GM18951 (cell line): Measurements from ENCODE around the gene KMT2E.
"Not testable (repeated sequence)": the region's sequence is repeated elsewhere in the genome, so short reads cannot be mapped to it uniquely, and the experiment has no call there.

Experiments used
- POLR2A ChIP-seq: IDR thresholded peaks from 4 replicates; pipeline ENCODE4 v1.6.1; 2011; ENCODE audit warnings: mild to moderate bottlenecking; ENCODE audit not compliant: insufficient read length, insufficient read depth; ENCODE audit errors: extremely low read depth
- in situ Hi-C: fragments of 300-500 bp; cut with MboI; formaldehyde crosslinking; loops from one replicate; pipeline ENCODE4 v1.12.0; 2022; ENCODE audit warnings: low sequenced_read_pairs, mixed read lengths, inconsistent platforms; ENCODE audit not compliant: unreplicated experiment

The KMT2E gene

DNA sequence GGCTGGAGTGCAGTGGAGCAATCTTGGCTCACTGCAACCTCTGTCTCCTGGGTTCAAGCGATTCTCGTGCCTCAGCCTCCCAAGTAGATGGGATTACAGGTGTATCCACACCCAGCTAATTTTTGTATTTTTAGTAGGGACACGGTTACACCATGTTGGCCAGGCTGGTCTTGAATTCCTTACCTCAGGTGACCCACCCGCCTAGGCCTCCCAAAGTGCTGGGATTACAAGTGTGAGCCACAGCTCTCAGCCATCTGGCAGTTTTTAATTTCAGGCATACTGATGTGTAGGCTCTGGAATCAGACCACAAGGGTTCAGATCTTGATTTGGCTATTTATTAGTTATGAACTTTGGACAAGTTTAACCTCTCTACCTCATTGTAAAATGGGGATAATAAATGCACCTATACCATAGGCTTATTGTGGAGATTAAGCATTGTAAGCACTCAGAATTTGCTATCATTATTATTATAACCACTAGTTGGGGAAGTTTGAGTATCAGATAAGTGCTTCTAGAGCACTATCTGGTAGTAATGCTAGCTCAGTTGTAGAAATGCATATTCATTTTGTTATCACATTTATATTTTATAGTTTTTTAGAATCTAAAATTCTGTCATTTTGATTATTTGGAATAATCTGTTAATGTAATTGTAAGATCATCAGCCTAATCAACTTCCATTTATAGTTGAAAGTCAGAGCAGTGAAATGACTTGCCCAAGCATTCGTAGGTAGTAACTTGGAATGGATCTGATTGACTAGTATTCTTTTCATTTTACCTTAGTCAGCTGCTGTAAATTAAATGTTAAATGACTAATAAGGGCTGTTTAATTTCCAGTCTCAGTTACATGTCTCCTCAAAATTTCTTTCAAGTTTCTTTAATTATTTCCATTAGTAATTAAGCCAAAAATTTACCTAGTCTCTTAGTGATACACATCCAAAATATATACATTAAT lies 22.5 kb downstream of the KMT2E start:
- TF ChIP-seq POLR2A: no peak
- in situ Hi-C loops: no loop called here

DNA sequence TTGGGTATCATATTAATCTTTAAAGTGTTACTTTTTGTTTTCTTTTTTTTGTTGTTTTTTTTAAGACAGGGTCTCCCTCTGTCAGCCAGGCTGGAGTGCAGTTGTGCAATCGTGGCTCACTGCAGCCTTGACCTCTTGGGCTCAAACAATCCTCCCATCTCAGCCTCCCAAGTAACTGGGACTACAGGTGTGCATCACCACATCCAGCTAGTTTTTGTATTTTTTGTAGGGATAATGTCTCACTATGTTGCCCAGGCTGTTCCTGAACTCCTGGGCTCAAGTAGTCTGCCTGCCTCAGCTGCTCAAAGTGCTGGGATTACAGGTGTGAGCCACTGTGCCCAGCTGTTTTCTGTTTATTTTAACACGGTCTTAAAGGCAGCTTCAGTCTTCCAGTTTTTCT lies 23.3 kb downstream of the KMT2E start:
- in situ Hi-C loops: no loop called here
- TF ChIP-seq POLR2A: no peak

GRCh38 chr7:105044449-105045070 lies 30.6 kb downstream of the KMT2E start:
- in situ Hi-C loops: no loop called here
- TF ChIP-seq POLR2A: no peak

DNA sequence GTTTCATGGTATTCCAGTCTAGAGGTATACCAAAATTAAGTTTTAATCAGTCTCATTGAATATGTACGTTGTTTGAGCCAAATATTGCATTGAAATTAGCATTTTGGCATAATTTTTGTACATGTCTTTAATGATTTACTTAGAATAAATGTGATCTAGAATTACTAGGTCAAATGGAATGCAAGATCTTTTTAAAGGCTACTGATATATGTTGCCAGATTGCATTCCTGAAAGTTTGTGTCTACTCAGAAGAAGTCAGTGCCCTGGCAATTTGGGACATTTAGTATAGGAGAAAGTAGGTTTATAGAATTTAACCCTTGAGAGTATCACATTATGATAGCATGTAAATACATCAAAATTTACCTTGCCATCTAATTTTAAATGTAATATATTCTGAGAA lies 32.4 kb downstream of the KMT2E start:
- TF ChIP-seq POLR2A: no peak
- in situ Hi-C loops: no loop called here

DNA sequence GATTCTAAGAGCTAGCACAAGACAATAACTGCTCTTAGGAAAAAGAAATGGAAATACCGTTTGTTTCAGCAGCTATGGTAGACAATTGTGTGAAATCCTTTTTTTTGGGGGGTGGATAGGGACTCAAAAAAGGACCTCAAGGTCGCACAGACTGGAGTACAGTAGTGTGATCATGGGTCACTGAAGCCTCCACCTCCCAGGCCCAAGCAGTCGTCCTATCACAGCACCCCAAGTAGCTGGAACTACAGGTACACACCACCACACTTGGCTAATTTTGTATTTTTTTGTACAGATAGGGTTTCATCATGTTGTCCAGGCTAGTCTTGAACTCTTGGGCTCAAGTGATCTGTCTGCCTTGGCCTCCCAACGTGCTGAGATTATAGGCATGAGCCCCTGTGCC lies 33.9 kb downstream of the KMT2E start:
- in situ Hi-C loops: no loop called here
- TF ChIP-seq POLR2A: no peak

- in situ Hi-C loops: no loop called here
- no peak for TF ChIP-seq POLR2A
These were observed 36.5 kb downstream of the KMT2E start for GRCh38 chr7:105050493-105050892.

GRCh38 chr7:105050899-105051298 lies 36.9 kb downstream of the KMT2E start:
- in situ Hi-C loops: not testable (repeated sequence)

- in situ Hi-C loops: no loop called here
- TF ChIP-seq POLR2A: no peak
These were observed 41.1 kb downstream of the KMT2E start for GRCh38 chr7:105055084-105055483.

DNA sequence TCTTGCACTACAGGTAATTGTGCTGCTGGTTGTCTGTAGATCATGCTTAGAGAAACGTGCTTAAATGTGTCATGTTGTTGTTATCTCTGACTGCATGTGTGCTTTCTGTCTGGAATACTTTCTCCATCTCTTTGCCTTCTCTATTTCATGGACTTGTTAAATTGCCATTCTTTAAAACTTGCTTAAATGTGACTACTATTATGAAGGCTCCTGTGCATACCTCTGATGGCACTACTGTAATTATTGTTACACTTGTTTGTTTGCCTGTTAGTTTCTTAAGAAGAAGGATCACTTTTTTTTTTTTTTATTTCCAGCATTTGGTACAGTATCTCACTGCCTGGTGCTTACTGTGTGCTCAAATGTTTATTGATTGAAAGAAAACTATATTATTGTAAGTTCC lies 41.6 kb downstream of the KMT2E start:
- no peak for TF ChIP-seq POLR2A
- in situ Hi-C loops: no loop called here

DNA sequence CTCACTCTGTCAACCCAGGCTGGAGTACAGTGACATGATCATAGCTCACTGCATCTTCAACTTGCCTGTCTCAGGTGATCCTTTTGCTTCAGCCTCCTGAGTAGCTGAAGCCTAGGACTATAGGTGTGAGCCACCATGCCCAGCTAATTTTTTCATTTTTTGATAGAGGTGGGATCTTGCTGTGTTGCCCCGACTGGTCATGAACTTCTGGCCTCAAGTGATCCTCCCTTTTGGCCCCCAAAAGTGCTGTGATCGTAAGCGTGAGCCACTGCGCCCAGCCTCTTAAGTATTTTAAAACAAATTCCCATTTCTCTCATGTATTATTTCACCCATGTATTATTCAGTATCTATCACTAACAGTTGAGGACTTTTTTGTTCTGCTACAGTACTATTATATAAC lies 43.5 kb downstream of the KMT2E start:
- TF ChIP-seq POLR2A: no peak
- in situ Hi-C loops: no loop called here

- in situ Hi-C loops: no loop called here
These were observed 46.4 kb downstream of the KMT2E start for GRCh38 chr7:105060437-105060836.

GRCh38 chr7:105060923-105061322 lies 46.9 kb downstream of the KMT2E start:
- in situ Hi-C loops: no loop called here
- no peak for TF ChIP-seq POLR2A

More at GRCh38 chr7:105060437-105060836, 46.4 kb downstream of the KMT2E start:
- no peak for TF ChIP-seq POLR2A

DNA sequence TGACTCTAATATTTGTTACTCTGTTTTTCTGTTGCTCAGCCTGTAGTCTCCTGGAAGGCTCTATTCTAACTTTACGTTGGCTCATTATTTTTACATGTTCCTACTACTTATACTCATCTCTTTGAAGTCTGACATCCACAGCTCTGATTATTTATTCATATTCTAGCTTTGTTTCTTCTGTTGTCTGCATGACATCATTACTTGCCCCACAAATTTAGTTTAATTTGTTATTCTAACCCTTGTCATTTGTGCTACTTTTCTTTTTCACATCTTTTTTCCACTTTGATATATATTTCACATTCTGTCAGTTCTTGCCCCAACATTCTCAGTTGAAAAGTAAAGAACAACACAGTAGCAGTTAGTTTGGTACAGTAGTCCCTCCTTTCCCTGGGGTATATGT lies 51.1 kb downstream of the KMT2E start:
- in situ Hi-C loops: no loop called here
- no peak for TF ChIP-seq POLR2A

DNA sequence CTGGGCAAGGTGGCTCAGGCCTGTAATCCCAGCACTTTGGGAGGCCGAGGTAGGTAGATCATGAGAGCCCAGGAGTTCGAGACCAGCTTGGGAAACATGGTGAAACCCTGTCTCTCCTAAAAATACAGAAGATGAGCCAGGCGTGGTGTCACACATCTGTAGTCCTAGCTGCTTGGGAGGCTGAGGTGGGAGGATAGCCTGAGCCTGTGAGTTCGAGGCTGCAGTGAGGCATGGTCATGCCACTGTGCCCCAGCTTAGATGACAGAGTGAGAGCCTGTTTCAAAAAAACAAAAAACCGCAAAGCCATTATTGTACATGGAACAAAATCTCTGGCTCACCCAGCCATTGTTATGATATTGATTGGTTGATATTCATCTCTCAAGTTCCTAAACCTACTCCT lies 53.7 kb downstream of the KMT2E start:
- in situ Hi-C loops: no loop called here

More for the DNA sequence above, 53.7 kb downstream of the KMT2E start:
- no peak for TF ChIP-seq POLR2A
